ENCODE measurements around the gene SLC2A4. TPM values are rescaled to one million over a fixed set of nuclear protein-coding genes. Genes with fewer than 3 reads are reported as not detected.

SLC2A4 gene
- total RNA-seq, 1 donor from 2014 or later = under 0.01 TPM

DNA sequence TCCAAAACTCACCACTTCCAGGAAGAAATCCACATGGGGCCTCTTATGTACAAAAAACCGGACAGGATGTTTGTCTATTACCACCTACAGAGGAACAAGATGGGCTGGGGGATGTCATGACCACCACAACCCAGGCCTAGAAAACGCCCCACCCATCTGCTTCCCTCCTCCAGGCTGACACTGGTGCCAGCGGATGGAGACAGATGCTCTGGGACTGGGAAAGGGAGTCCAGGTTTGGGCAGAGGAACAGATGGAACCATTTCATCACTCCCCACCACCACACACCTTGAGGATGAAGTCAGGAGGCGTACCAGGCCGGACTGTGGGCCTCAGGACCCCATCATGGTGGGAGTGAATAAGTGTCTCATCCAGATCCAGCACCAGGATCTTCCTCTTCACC lies 34.7 kb upstream of the SLC2A4 start:
- Histone ChIP-seq H3K4me3 (ENCODE audit: low read depth, low read length) (no peak overlapping the region), H3K27me3 (ENCODE audit: control insufficient read depth, insufficient read depth, low read length) (no peaks in the 10 kb centered on the region), H3K36me3 (ENCODE audit: control insufficient read depth, insufficient read depth, low read length) (peaks cover 6% of the 10 kb centered on the region)
- TF ChIP-seq, protein P1, sequence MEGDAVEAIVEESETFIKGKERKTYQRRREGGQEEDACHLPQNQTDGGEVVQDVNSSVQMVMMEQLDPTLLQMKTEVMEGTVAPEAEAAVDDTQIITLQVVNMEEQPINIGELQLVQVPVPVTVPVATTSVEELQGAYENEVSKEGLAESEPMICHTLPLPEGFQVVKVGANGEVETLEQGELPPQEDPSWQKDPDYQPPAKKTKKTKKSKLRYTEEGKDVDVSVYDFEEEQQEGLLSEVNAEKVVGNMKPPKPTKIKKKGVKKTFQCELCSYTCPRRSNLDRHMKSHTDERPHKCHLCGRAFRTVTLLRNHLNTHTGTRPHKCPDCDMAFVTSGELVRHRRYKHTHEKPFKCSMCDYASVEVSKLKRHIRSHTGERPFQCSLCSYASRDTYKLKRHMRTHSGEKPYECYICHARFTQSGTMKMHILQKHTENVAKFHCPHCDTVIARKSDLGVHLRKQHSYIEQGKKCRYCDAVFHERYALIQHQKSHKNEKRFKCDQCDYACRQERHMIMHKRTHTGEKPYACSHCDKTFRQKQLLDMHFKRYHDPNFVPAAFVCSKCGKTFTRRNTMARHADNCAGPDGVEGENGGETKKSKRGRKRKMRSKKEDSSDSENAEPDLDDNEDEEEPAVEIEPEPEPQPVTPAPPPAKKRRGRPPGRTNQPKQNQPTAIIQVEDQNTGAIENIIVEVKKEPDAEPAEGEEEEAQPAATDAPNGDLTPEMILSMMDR (IDR thresholded peaks at IDR 0.05; ENCODE audit: insufficient read depth, low read length, severe bottlenecking) = no peak
- DNase-seq (ENCODE audit: low read depth) (no peak), FAIRE-seq (peak; percentile 43)

DNA sequence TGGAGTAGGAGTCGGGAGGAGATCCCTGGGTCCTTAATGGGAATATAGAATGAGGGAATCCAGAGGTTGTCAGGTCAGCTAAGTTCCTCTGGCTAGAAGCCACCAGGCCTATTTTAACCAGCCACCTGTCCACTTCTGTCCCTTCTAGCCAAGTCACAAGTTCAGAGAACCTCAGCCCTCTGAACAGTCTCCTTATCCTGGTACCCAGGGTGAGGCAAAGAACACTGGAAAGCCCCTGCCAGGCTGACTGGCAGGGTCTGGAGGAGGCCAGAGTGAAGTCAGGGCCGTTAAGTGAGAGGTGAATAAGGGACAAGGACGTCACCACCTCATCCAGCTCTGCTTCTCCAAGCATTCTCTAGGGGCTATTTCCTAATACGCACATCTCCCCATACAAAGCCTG lies 32.7 kb upstream of the SLC2A4 start:
- TF ChIP-seq, protein P1 (IDR thresholded peaks at IDR 0.05; ENCODE audit: insufficient read depth, low read length, severe bottlenecking) = no peak
- Histone ChIP-seq H3K4me3 (ENCODE audit: low read depth, low read length) (no peak overlapping the region), H3K36me3 (ENCODE audit: control insufficient read depth, insufficient read depth, low read length) (peaks cover 6% of the 10 kb centered on the region), H3K27me3 (ENCODE audit: control insufficient read depth, insufficient read depth, low read length) (no peaks in the 10 kb centered on the region)
- FAIRE-seq (no peak), DNase-seq (ENCODE audit: low read depth) (no peak)

DNA sequence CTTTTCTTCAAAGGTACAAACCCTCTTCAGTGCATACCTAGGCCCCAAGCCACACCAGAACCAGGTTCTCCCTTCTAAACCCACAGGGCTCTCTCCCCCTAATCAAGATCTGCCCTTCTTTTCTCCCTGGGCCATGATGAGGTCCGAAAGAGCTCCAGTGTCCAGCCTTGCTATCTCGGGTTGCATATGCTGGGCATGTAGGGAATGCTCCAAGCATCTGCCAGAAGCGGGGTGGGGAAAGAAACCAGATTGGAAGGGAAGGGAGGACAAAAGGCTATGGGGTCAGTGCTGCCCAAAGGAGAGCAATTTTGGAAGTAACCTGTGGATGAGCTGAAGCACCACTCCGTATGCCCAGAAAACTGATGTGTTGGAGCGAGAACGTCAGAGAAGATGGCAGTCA lies 32.3 kb upstream of the SLC2A4 start:
- FAIRE-seq = no peak
- no peak for DNase-seq (ENCODE audit: low read depth)
- Histone ChIP-seq H3K4me3 (ENCODE audit: low read depth, low read length) (no peak overlapping the region), H3K27me3 (ENCODE audit: control insufficient read depth, insufficient read depth, low read length) (no peaks in the 10 kb centered on the region), H3K36me3 (ENCODE audit: control insufficient read depth, insufficient read depth, low read length) (peaks cover 5% of the 10 kb centered on the region)
- TF ChIP-seq, protein P1 (IDR thresholded peaks at IDR 0.05; ENCODE audit: insufficient read depth, low read length, severe bottlenecking) = no peak

DNA sequence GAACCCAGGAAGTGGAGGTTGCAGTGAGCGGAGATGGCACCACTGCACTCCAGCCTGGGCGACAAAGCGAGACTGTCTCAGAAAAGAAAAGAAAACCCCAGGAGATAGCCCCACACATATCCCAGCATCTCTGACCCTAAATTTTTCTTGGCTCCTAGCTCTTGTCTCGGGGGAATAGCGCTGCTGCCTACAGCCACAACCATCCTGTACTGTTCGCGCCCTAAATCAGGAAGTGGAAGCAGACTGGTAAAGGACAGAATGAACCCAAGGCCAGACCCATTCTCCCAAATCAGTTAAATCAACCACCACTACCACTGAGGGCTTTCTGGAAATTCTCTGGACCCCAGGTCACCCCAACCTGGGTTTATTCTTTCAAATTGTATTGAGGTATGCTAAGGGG lies 31.7 kb upstream of the SLC2A4 start:
- no peak for FAIRE-seq
- TF ChIP-seq, protein P1 (IDR thresholded peaks at IDR 0.05; ENCODE audit: insufficient read depth, low read length, severe bottlenecking) = no peak

DNA sequence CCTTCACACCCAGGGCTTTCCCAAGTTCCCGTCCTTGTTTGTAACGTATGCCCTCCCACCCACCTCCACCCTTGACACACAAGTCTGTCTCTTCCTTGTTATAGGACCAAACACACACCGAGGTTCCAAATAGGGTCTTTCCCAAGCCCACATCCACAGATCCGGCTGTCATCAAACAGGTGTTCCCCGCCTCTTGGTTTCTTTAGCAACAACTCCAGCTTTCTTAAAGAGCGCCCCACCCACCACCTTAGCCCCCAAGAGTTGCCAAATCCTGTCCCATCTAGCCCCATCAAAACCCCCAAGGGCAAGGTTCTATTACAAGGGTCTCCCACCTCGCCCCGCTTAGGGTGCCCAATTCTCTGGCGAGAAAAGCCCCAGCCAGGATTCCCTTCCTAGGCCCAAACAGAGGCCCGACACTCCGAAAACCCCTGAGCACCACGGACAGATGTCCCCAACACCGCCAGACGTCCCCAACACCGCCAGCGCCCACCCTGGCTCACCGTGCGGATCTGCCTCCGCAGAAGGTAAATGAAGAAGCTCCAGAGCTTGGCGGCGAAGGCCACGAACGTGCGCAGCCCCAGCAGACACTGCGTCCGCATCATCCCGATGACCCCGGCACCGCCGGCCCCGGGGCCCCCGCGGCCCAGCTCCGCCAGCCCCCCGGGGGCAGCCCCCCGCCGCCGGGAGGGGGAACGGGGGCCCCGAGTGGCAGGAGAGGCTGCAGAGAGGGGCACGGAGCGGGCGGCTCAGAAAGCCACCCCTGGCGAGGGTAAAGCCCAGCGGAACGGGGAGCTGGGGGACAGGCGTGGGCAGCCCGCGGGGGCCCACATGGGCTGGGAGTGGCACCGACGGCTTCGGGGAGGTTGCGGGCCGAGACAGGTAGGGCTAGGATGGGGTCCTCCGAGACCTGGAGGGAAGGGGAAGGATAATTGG lies 30.6 kb upstream of the SLC2A4 start:
- no peaks in the 10 kb centered on the region for H3K27me3 ChIP-seq (ENCODE audit: control insufficient read depth, insufficient read depth, low read length)
- FAIRE-seq = no peak
- DNase-seq (ENCODE audit: low read depth) = no peak
- peaks cover 7% of the 10 kb centered on the region for H3K36me3 ChIP-seq (ENCODE audit: control insufficient read depth, insufficient read depth, low read length)
- TF ChIP-seq, protein P1 (IDR thresholded peaks at IDR 0.05; ENCODE audit: insufficient read depth, low read length, severe bottlenecking) = no peak
- H3K4me3 ChIP-seq (ENCODE audit: low read depth, low read length) = peak overlapping the region; percentile 54

More for the DNA sequence above, 31.7 kb upstream of the SLC2A4 start:
- H3K27me3 ChIP-seq (ENCODE audit: control insufficient read depth, insufficient read depth, low read length) = no peaks in the 10 kb centered on the region
- H3K36me3 ChIP-seq (ENCODE audit: control insufficient read depth, insufficient read depth, low read length) = peaks cover 8% of the 10 kb centered on the region
- H3K4me3 ChIP-seq (ENCODE audit: low read depth, low read length) = no peak overlapping the region
- no peak for DNase-seq (ENCODE audit: low read depth)

All from bronchial epithelial cell (primary cell).